ENCODE measurements around the gene PXN.

DNA sequence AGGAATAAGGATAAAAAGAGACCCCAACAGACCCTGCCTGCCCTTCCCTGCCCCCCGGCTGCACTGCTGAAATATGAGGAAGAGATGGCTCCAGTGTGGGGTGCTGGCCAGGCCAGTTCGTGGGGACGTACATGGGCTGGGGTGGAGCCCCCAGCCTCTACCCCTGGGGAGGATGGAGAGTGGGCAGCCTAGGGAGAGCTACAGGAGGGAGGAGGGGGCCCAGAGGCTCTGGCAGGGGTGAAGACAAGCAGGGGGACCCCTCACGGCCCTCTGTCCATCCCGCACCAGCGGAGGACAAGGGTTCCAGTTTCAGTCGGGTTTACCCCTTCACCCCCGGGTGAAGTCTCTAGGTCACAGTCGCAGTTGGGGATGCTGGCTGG is 53.6 kb downstream of the PXN start:
- TF ChIP-seq, protein P1, sequence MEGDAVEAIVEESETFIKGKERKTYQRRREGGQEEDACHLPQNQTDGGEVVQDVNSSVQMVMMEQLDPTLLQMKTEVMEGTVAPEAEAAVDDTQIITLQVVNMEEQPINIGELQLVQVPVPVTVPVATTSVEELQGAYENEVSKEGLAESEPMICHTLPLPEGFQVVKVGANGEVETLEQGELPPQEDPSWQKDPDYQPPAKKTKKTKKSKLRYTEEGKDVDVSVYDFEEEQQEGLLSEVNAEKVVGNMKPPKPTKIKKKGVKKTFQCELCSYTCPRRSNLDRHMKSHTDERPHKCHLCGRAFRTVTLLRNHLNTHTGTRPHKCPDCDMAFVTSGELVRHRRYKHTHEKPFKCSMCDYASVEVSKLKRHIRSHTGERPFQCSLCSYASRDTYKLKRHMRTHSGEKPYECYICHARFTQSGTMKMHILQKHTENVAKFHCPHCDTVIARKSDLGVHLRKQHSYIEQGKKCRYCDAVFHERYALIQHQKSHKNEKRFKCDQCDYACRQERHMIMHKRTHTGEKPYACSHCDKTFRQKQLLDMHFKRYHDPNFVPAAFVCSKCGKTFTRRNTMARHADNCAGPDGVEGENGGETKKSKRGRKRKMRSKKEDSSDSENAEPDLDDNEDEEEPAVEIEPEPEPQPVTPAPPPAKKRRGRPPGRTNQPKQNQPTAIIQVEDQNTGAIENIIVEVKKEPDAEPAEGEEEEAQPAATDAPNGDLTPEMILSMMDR (conservative IDR thresholded peaks at IDR 0.05; ENCODE audit: low read depth in 2 of 2), result no peak
- TF ChIP-seq, protein P2, sequence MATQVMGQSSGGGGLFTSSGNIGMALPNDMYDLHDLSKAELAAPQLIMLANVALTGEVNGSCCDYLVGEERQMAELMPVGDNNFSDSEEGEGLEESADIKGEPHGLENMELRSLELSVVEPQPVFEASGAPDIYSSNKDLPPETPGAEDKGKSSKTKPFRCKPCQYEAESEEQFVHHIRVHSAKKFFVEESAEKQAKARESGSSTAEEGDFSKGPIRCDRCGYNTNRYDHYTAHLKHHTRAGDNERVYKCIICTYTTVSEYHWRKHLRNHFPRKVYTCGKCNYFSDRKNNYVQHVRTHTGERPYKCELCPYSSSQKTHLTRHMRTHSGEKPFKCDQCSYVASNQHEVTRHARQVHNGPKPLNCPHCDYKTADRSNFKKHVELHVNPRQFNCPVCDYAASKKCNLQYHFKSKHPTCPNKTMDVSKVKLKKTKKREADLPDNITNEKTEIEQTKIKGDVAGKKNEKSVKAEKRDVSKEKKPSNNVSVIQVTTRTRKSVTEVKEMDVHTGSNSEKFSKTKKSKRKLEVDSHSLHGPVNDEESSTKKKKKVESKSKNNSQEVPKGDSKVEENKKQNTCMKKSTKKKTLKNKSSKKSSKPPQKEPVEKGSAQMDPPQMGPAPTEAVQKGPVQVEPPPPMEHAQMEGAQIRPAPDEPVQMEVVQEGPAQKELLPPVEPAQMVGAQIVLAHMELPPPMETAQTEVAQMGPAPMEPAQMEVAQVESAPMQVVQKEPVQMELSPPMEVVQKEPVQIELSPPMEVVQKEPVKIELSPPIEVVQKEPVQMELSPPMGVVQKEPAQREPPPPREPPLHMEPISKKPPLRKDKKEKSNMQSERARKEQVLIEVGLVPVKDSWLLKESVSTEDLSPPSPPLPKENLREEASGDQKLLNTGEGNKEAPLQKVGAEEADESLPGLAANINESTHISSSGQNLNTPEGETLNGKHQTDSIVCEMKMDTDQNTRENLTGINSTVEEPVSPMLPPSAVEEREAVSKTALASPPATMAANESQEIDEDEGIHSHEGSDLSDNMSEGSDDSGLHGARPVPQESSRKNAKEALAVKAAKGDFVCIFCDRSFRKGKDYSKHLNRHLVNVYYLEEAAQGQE (IDR thresholded peaks at IDR 0.05; ENCODE audit: unreplicated experiment), result no peak
- no peak for TF ChIP-seq POLR2AphosphoS5 (IDR thresholded peaks at IDR 0.05; ENCODE audit: low read depth)
- TF ChIP-seq EZH2phosphoT487 (IDR thresholded peaks at IDR 0.05; ENCODE audit: unreplicated experiment), result no peak
- no peak for TF ChIP-seq CREB1 (CRISPR knock-in tag; IDR thresholded peaks at IDR 0.05; ENCODE audit: low read depth)

All from GM23338 (cell line).